Thoracic aorta (tissue), 2 donors: ENCODE results near the gene PCNX2. TPM values are rescaled to one million over a fixed set of nuclear protein-coding genes. Genes with fewer than 3 reads are reported as not detected.

Experiments used
- ATAC-seq: fragments of 150-250 bp; one replicate; pipeline ENCODE4 v1.8.0; 2017; ENCODE audit warnings: low read depth; ENCODE audit not compliant: insufficient number of reproducible peaks, low FRiP score
- DNase-seq: peaks from one replicate; pipeline ENCODE4 v3.0.0-alpha.2; 2020; ENCODE audit warnings: low spot score
- H3K27ac ChIP-seq, 2 donors: fragments of 200-600 bp; sonication (generic); 1 replicate in 1 of 2; 2 replicates in 1 of 2; pipeline ENCODE4 v1.5.1; 2016; ENCODE audit warnings: mild to moderate bottlenecking in 2 of 2, moderate library complexity in 2 of 2
- H3K27me3 ChIP-seq: fragments of 200-600 bp; sonication (generic); replicated peaks from 2 replicates; pipeline ENCODE4 v1.6.0; 2016; ENCODE audit warnings: mild to moderate bottlenecking; ENCODE audit not compliant: insufficient read depth
- H3K36me3 ChIP-seq: fragments of 200-600 bp; sonication (generic); one replicate; pipeline ENCODE4 v1.5.1; 2016
- H3K4me1 ChIP-seq, 2 donors: fragments of 200-600 bp; sonication (generic); 1 replicate in 1 of 2; 2 replicates in 1 of 2; pipeline versions ENCODE4 v1.5.1 to v1.6.0; 2016; ENCODE audit warnings: low read depth in 2 of 2, mild to moderate bottlenecking in 1 of 2; ENCODE audit not compliant: control insufficient read depth in 1 of 2
- H3K4me3 ChIP-seq: fragments of 200-600 bp; sonication (generic); 2 replicates; pipeline ENCODE4 v1.5.1; 2016; ENCODE audit warnings: mild to moderate bottlenecking
- H3K9me3 ChIP-seq: fragments of 200-600 bp; sonication (generic); 2 replicates; pipeline ENCODE4 v1.5.1; 2016
- CTCF ChIP-seq: fragments of 200-600 bp; sonication (generic); IDR thresholded peaks from one replicate; pipeline ENCODE4 v1.5.1; 2019; ENCODE audit warnings: antibody characterized with exemption
- total RNA-seq, 2 donors: library from RNA; depleted of rRNA; stranded (reverse); fragments of >200 nt; gene quantifications; one replicate each; pipeline versions ENCODE4 v1.1.0 to v1.2.3, GENCODE V29; 2016

PCNX2 gene
- total RNA-seq, 2 donors from 2014 or later = 13.6 to 14.8 TPM

GRCh38 chr1:232968965-232969364, 326.6 kb downstream of the PCNX2 start:
- Histone ChIP-seq H3K9me3 (no peaks in the 10 kb centered on the region), H3K27me3 (no peaks in the 10 kb centered on the region), H3K27ac (no peak overlapping the region), H3K36me3 (peaks cover 13% of the 10 kb centered on the region), H3K4me1 (no peaks in the 10 kb centered on the region), H3K4me3 (no peak overlapping the region)
- TF ChIP-seq CTCF = no peak
- ATAC-seq = no peak
- DNase-seq = no peak

- H3K27ac ChIP-seq = no peak overlapping the region
- ATAC-seq = no peak
- no peaks in the 10 kb centered on the region for H3K9me3 ChIP-seq
- no peak for TF ChIP-seq CTCF
- no peaks in the 10 kb centered on the region for H3K27me3 ChIP-seq
- DNase-seq = no peak
- peaks cover 13% of the 10 kb centered on the region for H3K36me3 ChIP-seq
- no peak overlapping the region for H3K4me3 ChIP-seq
- H3K4me1 ChIP-seq = peaks cover 0 to under 1% of the 10 kb centered on the region in 2 donors
These were observed 327.1 kb downstream of the PCNX2 start for GRCh38 chr1:232968391-232968790.

- H3K36me3 ChIP-seq = peaks cover 10% of the 10 kb centered on the region
- no peaks in the 10 kb centered on the region for H3K9me3 ChIP-seq
- H3K4me3 ChIP-seq = no peak overlapping the region
- ATAC-seq (no peak), DNase-seq (no peak)
- no peaks in the 10 kb centered on the region for H3K27me3 ChIP-seq
- H3K27ac ChIP-seq = no peak overlapping the region
- H3K4me1 ChIP-seq = peaks cover 3 to 16% of the 10 kb centered on the region in 2 donors
- TF ChIP-seq CTCF = no peak
These were observed 328.9 kb downstream of the PCNX2 start for GRCh38 chr1:232966663-232967062.

GRCh38 chr1:232965912-232966217, 329.7 kb downstream of the PCNX2 start:
- ATAC-seq (no peak), DNase-seq (no peak)
- no peak for TF ChIP-seq CTCF
- peaks cover 2% of the 10 kb centered on the region for H3K36me3 ChIP-seq
- H3K27ac ChIP-seq = no peak overlapping the region
- no peaks in the 10 kb centered on the region for H3K27me3 ChIP-seq
- H3K4me3 ChIP-seq = no peak overlapping the region
- H3K4me1 ChIP-seq = peaks cover 3 to 16% of the 10 kb centered on the region in 2 donors
- H3K9me3 ChIP-seq = no peaks in the 10 kb centered on the region

GRCh38 chr1:232965124-232965911, 330.2 kb downstream of the PCNX2 start:
- TF ChIP-seq CTCF = no peak
- Histone ChIP-seq H3K27me3 (no peaks in the 10 kb centered on the region), H3K27ac (no peak overlapping the region), H3K9me3 (no peaks in the 10 kb centered on the region), H3K36me3 (no peaks in the 10 kb centered on the region), H3K4me3 (no peak overlapping the region), H3K4me1 (peaks cover 3 to 16% of the 10 kb centered on the region in 2 donors)
- ATAC-seq (no peak), DNase-seq (no peak)
